Umbilical cord (tissue), 2 donors: ENCODE data around the gene GLYATL2. TPM values are rescaled to one million over a fixed set of nuclear protein-coding genes. Genes with fewer than 3 reads are reported as not detected.
A peak's percentile ranks its signal among the peaks of the same experiment; 100 is the strongest.

Experiments
- DNase-seq: peaks from one replicate; pipeline ENCODE4 v3.0.0-alpha.2; 2015; ENCODE audit warnings: low spot score
- total RNA-seq: library from RNA; depleted of rRNA; stranded (reverse); fragments of >200 nt; gene quantifications from one replicate; pipeline ENCODE4 v1.2.3, GENCODE V29; 2014; ENCODE audit warnings: low replicate concordance; ENCODE audit not compliant: insufficient read depth

GLYATL2 gene
- total RNA-seq, 1 donor from 2014 or later, result not detected

- no peak for DNase-seq
Observed at GRCh38 chr11:58801302-58801701, 43.2 kb downstream of the GLYATL2 start.

GRCh38 chr11:58796333-58796732, 48.2 kb downstream of the GLYATL2 start:
- no peak for DNase-seq

- peak; percentile 61 for DNase-seq
Observed at GRCh38 chr11:58788355-58789023, 56.0 kb downstream of the GLYATL2 start.

GRCh38 chr11:58787903-58788302, 56.6 kb downstream of the GLYATL2 start:
- no peak for DNase-seq

- DNase-seq, result no peak
Observed at GRCh38 chr11:58786693-58787092, 57.8 kb downstream of the GLYATL2 start.

GRCh38 chr11:58784995-58785394, 59.5 kb downstream of the GLYATL2 start:
- DNase-seq, result no peak

Other genes starting within 250 kb of the GLYATL2 start
- gene CNTF, start 222.0 kb downstream of the GLYATL2 start, total RNA-seq, result 4.3 TPM
- gene GLYAT, start 112.8 kb downstream of the GLYATL2 start, total RNA-seq, result 55.4 TPM
- gene GLYATL1, start 94.8 kb upstream of the GLYATL2 start, total RNA-seq, result 19.0 TPM
- gene GLYATL1B, start 241.6 kb upstream of the GLYATL2 start, total RNA-seq, result 1.2 TPM